A172 (cell line): ENCODE measurements around the gene KRTAP5-1. TPM values are rescaled to one million over a fixed set of nuclear protein-coding genes. Genes with fewer than 3 reads are reported as not detected.

ENCODE experiments used
- DNase-seq: peaks from one replicate; pipeline ENCODE4 v3.0.0-alpha.2; 2015; ENCODE audit warnings: low spot score
- total RNA-seq: library from RNA; depleted of rRNA; stranded (reverse); fragments of >200 nt; shearing (Covaris generic); gene quantifications from 2 replicates; pipeline ENCODE4 v1.2.3, GENCODE V29; 2014

The KRTAP5-1 gene
- total RNA-seq, 1 experiment from 2014 or later, result not detected

GRCh38 chr11:1560649-1561251, 24.3 kb downstream of the KRTAP5-1 start:
- DNase-seq, result no peak

- DNase-seq, result no peak
Measured at GRCh38 chr11:1560002-1560648, 25.0 kb downstream of the KRTAP5-1 start.

- peak; percentile 96 for DNase-seq
Measured at GRCh38 chr11:1559111-1559951, 25.8 kb downstream of the KRTAP5-1 start.

GRCh38 chr11:1558775-1559110, 26.3 kb downstream of the KRTAP5-1 start:
- no peak for DNase-seq

GRCh38 chr11:1557904-1558774, 26.9 kb downstream of the KRTAP5-1 start:
- DNase-seq, result peak; percentile 97

- no peak for DNase-seq
Measured at GRCh38 chr11:1557051-1557884, 27.8 kb downstream of the KRTAP5-1 start.

DNA sequence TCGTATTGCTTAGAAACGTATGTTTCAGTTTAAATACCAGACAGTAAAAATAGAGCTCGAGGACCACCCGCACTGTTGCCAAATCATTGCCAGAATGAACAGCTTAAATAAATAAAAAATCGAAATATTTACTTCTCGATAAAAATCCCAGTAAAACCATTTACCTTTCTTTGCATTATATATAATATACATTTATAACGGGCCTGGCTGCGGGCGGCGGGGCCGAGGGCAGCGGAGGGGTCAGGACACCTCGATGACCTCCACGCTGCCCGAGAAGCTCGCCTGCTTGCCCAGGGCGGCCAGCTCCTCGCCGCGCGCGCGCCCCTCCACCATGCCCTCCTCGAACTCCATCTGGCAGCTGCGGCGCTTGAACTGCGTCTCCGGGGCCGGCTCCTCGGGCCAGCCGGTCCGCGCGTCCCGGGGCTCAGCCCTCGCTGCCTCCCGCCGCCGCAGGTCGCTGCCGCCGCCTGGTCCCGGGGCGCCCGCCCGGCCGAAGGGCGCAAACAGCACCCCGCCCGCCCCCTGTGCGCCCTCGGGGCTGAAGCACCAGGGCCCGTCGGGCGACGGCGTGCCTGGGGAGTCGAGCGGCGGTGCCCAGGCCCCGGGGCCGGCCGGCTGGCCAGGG, 28.7 kb downstream of the KRTAP5-1 start:
- DNase-seq, result no peak

DNA sequence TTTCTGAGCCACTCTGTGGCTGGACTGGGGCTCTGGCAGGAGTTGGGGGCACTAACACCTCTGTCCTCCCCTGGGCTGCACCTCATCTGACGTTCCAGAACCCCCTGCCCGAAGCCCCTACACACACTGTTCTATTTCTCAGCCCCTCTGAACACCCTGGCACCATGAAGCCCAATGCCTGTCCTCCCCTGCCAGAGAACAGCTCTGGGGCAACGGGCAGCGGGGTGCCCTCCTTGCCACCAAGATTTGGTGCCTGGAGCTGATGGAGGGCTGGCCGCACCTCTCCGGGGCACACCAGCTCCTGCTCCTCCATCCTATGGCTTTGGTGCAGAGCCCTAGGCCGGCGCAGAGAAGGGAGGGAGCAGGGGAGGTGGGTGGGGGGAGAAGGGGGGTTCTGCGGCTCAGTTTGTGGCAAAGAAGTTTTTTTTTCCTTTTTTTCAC, 29.4 kb downstream of the KRTAP5-1 start:
- DNase-seq, result no peak

DNA sequence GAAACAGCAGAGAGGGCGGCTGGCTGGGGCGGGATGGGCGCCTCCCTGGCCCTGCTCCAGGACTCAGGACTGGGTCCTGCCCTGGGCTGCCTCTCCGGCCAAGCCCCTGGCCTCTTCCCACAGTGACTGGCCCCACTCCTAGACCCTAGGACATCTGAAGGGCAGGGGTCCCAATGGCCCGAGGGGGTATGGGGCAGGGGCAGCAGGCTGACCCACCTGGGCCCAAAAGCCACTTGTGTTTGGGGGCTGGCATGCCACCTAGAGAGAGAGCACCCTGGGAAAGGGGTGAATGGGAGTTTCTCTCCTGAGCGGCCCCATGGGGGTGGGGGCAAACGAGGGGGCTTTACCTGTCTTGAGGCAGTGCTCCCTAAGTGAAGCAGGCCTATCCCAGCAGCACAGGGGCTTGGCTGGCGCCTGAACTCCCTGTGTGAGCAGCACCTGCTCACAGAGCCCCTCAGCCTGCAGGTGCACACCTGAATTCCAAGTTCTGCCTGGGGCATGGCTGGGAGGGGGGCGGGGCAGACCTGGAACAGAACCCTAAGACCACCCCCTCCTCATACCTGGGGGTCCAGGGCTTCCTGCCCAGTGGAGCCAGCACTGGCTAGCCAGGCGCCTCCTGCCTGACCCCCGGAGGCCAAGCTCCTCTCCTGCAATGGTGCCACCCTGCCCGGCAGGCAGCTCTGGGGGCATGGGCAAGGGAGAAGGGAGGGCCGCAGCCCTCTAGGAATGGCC, 29.9 kb downstream of the KRTAP5-1 start:
- DNase-seq, result no peak

- no peak for DNase-seq
Measured at GRCh38 chr11:1553808-1554594, 31.1 kb downstream of the KRTAP5-1 start.

DNA sequence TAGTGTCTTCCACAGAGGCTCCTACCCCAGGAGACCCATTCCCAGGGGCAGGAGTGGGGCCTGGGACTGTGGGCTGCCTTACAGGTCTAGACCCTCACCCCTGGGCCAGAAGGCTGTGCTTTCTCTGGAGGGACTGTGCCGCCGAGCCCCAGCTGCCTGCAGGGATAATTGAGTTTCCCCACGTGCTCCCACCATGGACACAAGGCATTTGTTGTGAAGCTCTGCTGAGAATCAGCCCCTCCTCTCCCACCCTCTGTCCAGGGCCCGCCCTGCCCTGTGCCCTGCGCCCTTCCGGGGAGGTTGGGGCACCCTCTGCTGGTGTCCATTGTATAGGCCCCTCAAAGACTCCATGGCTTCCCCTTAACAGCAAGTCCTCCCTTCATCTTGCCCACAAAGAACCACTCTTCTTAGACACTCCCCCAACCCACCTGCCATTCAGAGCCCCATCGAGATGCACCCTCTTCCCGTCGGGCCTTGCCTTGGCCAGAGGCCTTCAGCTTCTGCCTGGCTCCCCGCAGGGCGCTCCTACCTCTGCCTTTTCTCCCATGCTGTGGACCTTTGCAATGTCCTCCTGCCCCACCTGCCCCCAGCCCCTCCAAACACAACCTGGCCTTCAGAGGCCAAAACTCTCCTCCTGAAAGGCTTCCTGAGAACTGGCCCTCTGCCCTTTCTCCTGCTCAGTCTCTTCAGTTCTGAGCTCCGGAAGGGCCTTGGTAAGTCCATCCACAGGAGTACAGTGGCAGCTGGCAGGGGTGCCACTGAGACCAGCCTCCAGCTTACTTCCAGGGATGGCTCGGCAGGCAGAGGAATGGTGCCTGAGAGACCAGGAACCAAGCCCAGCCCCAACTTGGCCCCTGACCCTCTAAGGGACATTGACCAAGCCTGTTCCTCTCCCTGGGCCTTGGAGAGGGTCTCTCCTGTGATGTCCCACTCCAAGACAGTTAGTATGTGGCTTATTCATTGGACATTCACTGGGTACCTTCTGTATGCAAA, 35.4 kb downstream of the KRTAP5-1 start:
- DNase-seq, result no peak

GRCh38 chr11:1548221-1549070, 36.6 kb downstream of the KRTAP5-1 start:
- DNase-seq, result peak; percentile 65

- no peak for DNase-seq
Measured at GRCh38 chr11:1547467-1548098, 37.5 kb downstream of the KRTAP5-1 start.

- peak; percentile 40 for DNase-seq
Measured at GRCh38 chr11:1546536-1547466, 38.3 kb downstream of the KRTAP5-1 start.

- no peak for DNase-seq
Measured at GRCh38 chr11:1546077-1546535, 39.0 kb downstream of the KRTAP5-1 start.
